ENCODE data around the gene FBXW8.

- no peak for TF ChIP-seq POLR2A (IDR thresholded peaks at IDR 0.05)
- no peak for TF ChIP-seq CTCF (IDR thresholded peaks at IDR 0.05)
Observed at GRCh38 chr12:116901612-116902011, 9.1 kb upstream of the FBXW8 start.
